HG03159 (cell line): Measurements from ENCODE around the gene UBALD1.
"Not testable (repeated sequence)": the region's sequence is repeated elsewhere in the genome, so short reads cannot be mapped to it uniquely, and the experiment has no call there.

Experiments used
- ATAC-seq: cut with Tn5 transposase; IDR thresholded peaks from one replicate; pipeline ENCODE4 v1.9.1; 2021; ENCODE audit warnings: mild to moderate bottlenecking, moderate library complexity; ENCODE audit not compliant: unreplicated experiment

Gene UBALD1

GRCh38 chr16:4614571-4615383 is at the start of gene UBALD1:
Gene UBALD1 (minus strand): TSS chr16:4614888. CDS start chr16:4614797, 91 bp downstream.
- peak; percentile 62 for ATAC-seq

GRCh38 chr16:4663777-4664465 is 49.2 kb upstream of the UBALD1 start:
- no peak for ATAC-seq

GRCh38 chr16:4663465-4663776 is 48.7 kb upstream of the UBALD1 start:
- ATAC-seq, result no peak

- no peak for ATAC-seq
Measured at GRCh38 chr16:4661661-4662060, 47.0 kb upstream of the UBALD1 start.

- no peak for ATAC-seq
Measured at GRCh38 chr16:4660454-4661007, 45.8 kb upstream of the UBALD1 start.

GRCh38 chr16:4659363-4660353 is 45.0 kb upstream of the UBALD1 start:
- ATAC-seq, result no peak

GRCh38 chr16:4656695-4657686 is 42.3 kb upstream of the UBALD1 start:
- no peak for ATAC-seq

GRCh38 chr16:4656221-4656620 is 41.5 kb upstream of the UBALD1 start:
- no peak for ATAC-seq

GRCh38 chr16:4655801-4656200 is 41.1 kb upstream of the UBALD1 start:
- no peak for ATAC-seq

- ATAC-seq, result no peak
Measured at GRCh38 chr16:4654964-4655590, 40.4 kb upstream of the UBALD1 start.

- ATAC-seq, result no peak
Measured at GRCh38 chr16:4654011-4654963, 39.6 kb upstream of the UBALD1 start.

- no peak for ATAC-seq
Measured at GRCh38 chr16:4652561-4652960, 37.9 kb upstream of the UBALD1 start.

GRCh38 chr16:4651827-4652226 is 37.1 kb upstream of the UBALD1 start:
- ATAC-seq, result no peak

- not testable (repeated sequence) for ATAC-seq
Measured at GRCh38 chr16:4650443-4651074, 35.9 kb upstream of the UBALD1 start.

- no peak for ATAC-seq
Measured at GRCh38 chr16:4649744-4650442, 35.2 kb upstream of the UBALD1 start.

GRCh38 chr16:4648917-4649316 is 34.2 kb upstream of the UBALD1 start:
- ATAC-seq, result no peak

GRCh38 chr16:4647644-4647980 is 32.9 kb upstream of the UBALD1 start:
- no peak for ATAC-seq
